ENCODE measurements around the gene SOS1. TPM values are rescaled to one million over a fixed set of nuclear protein-coding genes. Genes with fewer than 3 reads are reported as not detected.

SOS1 gene
- total RNA-seq: 58.1 and 79.0 TPM in 2 replicates
- total RNA-seq (2013): 33.4 TPM
- polyA plus RNA-seq: 16.9 and 18.2 TPM in 2 replicates
- polyA minus RNA-seq: 4.7 and 12.8 TPM in 2 replicates

GRCh38 chr2:39120771-39121522, at the start of gene SOS1:
SOS1 (minus strand) TSS chr2:39121051; CDS start chr2:39120422, 629 bp downstream.
- peaks cover 63% of the 10 kb centered on the region for H3K4me1 Mint-ChIP-seq
- no peaks in the 10 kb centered on the region for H3K9me3 Mint-ChIP-seq (ENCODE audit: insufficient read depth)
- peak within 1 kb of the TSS; percentile 98 for H3K27ac Mint-ChIP-seq
- Histone ChIP-seq H3K4me1 (ENCODE audit: control insufficient read depth in 2 of 2, insufficient read depth in 2 of 2, low read length in 2 of 2) (peaks cover 41 to 49% of the 10 kb centered on the region in 2 donors), H3K36me3 (replicated peaks in 1 of 2; ENCODE audit: control extremely low read depth in 1 of 2, control insufficient read depth in 1 of 2, extremely low read depth in 1 of 2, insufficient read depth in 2 of 2, low read length in 1 of 2) (peaks cover 0 to 8% of the 10 kb centered on the region in 2 experiments), H3K27ac (ENCODE audit: low read length in 2 of 2) (peak within 1 kb of the TSS; percentile 89 to 90), H3K9me3 (ENCODE audit: control extremely low read depth in 1 of 3, control insufficient read depth in 2 of 3, insufficient read depth in 1 of 3, low read length in 2 of 3) (no peaks in the 10 kb centered on the region), H3K27me3 (replicated peaks in 1 of 4; ENCODE audit: control extremely low read depth in 1 of 4, control insufficient read depth in 3 of 4, insufficient read depth in 4 of 4, low read length in 3 of 4) (no peaks in the 10 kb centered on the region), H2AFZ (ENCODE audit: insufficient read depth, low read depth, low read length, poor library complexity, severe bottlenecking) (peak within 1 kb of the TSS; percentile 94), H3K4me2 (replicated peaks; ENCODE audit: low read depth, low read length, poor library complexity, severe bottlenecking) (peak within 1 kb of the TSS; percentile 82), H4K20me1 (ENCODE audit: control insufficient read depth, insufficient read depth, low read length, poor library complexity, severe bottlenecking) (peaks cover 28% of the 10 kb centered on the region), H3K4me3 (ENCODE audit: control extremely low read depth in 1 of 5, extremely low read depth in 1 of 5, insufficient read depth in 1 of 5, low read depth in 2 of 5, low read length in 4 of 5) (peak within 1 kb of the TSS; percentile 59 to 81 (median 67)), H3K79me2 (ENCODE audit: control insufficient read depth, insufficient read depth, low read length) (peaks cover 56% of the 10 kb centered on the region), H3K9ac (ENCODE audit: low read length) (peak within 1 kb of the TSS; percentile 78)
- no peaks in the 10 kb centered on the region for H3K27me3 Mint-ChIP-seq
- intact Hi-C loops (cut with micrococcal nuclease): loop anchor here (1.0 to 5.0 kb wide), 2 partner anchors 107 to 454 kb away; partner anchors contain the start of gene GALM
- 0% methylated on average over 59 of the region's 60 CpGs for WGBS (ENCODE audit: insufficient coverage)
- TF ChIP-seq CTCF (IDR thresholded peaks at IDR 0.05) (no peak), EZH2 (IDR thresholded peaks at IDR 0.05; ENCODE audit: borderline replicate concordance, insufficient read depth, low read depth, low read length, poor library complexity, severe bottlenecking) (no peak)
- H3K4me3 Mint-ChIP-seq: peak within 1 kb of the TSS; percentile 96
- DNase-seq (peak; percentile 93), ATAC-seq (ENCODE audit: low read depth) (peak; percentile 46)
- ChIA-PET POLR2A (interaction anchor here (0.6 to 2.8 kb wide), 6 partner anchors 9 to 376 kb away, joined by 3 to 12 read pairs (median 4); no protein-coding TSS in a partner anchor), CTCF (interaction anchor here (0.7 to 4.5 kb wide), 16 partner anchors 10 to 612 kb away, joined by 3 to 174 read pairs (median 5); no protein-coding TSS in a partner anchor)

GRCh38 chr2:39164089-39164488, 43.2 kb upstream of the SOS1 start:
- no peaks in the 10 kb centered on the region for H4K20me1 ChIP-seq (ENCODE audit: control insufficient read depth, insufficient read depth, low read length, poor library complexity, severe bottlenecking)
- peaks cover 0 to 3% (median 0%) of the 10 kb centered on the region in 4 experiments for H3K27me3 ChIP-seq (replicated peaks in 1 of 4; ENCODE audit: control extremely low read depth in 1 of 4, control insufficient read depth in 3 of 4, insufficient read depth in 4 of 4, low read length in 3 of 4)
- no peak for ATAC-seq (ENCODE audit: low read depth)
- WGBS (ENCODE audit: insufficient coverage): 77% methylated on average over 4 of the region's 4 CpGs
- no peaks in the 10 kb centered on the region for H3K4me1 ChIP-seq (ENCODE audit: control insufficient read depth in 2 of 2, insufficient read depth in 2 of 2, low read length in 2 of 2)
- no peak overlapping the region for H2AFZ ChIP-seq (ENCODE audit: insufficient read depth, low read depth, low read length, poor library complexity, severe bottlenecking)
- H3K27ac ChIP-seq (ENCODE audit: low read length in 2 of 2): no peak overlapping the region
- Mint-ChIP-seq H3K4me3 (no peak overlapping the region), H3K9me3 (ENCODE audit: insufficient read depth) (no peaks in the 10 kb centered on the region), H3K27ac (no peak overlapping the region), H3K27me3 (no peaks in the 10 kb centered on the region), H3K4me1 (no peaks in the 10 kb centered on the region)
- CTCF ChIA-PET: interaction anchor here (1.4 to 1.5 kb wide), 2 partner anchors 26 to 39 kb away, joined by 3 to 4 read pairs; no protein-coding TSS in a partner anchor
- no peak for DNase-seq
- H3K36me3 ChIP-seq (replicated peaks in 1 of 2; ENCODE audit: control extremely low read depth in 1 of 2, control insufficient read depth in 1 of 2, extremely low read depth in 1 of 2, insufficient read depth in 2 of 2, low read length in 1 of 2): no peaks in the 10 kb centered on the region
- TF ChIP-seq CTCF (IDR thresholded peaks at IDR 0.05): no peak
- TF ChIP-seq EZH2 (IDR thresholded peaks at IDR 0.05; ENCODE audit: borderline replicate concordance, insufficient read depth, low read depth, low read length, poor library complexity, severe bottlenecking): no peak
- intact Hi-C loops (cut with micrococcal nuclease): no loop called here
- no peaks in the 10 kb centered on the region for H3K79me2 ChIP-seq (ENCODE audit: control insufficient read depth, insufficient read depth, low read length)
- no peak overlapping the region for H3K9ac ChIP-seq (ENCODE audit: low read length)
- no peak overlapping the region for H3K4me2 ChIP-seq (replicated peaks; ENCODE audit: low read depth, low read length, poor library complexity, severe bottlenecking)
- POLR2A ChIA-PET: no interaction called here
- peaks cover 0 to 6% (median 0%) of the 10 kb centered on the region in 3 donors for H3K9me3 ChIP-seq (ENCODE audit: control extremely low read depth in 1 of 3, control insufficient read depth in 2 of 3, insufficient read depth in 1 of 3, low read length in 2 of 3)
- no peak overlapping the region for H3K4me3 ChIP-seq (ENCODE audit: control extremely low read depth in 1 of 5, extremely low read depth in 1 of 5, insufficient read depth in 1 of 5, low read depth in 2 of 5, low read length in 4 of 5)

Data from B cell (primary cell).